Measurements from ENCODE around the gene CERS6.

The CERS6 gene

GRCh38 chr2:168528469-168528868 lies 72.4 kb downstream of the CERS6 start:
- no peak for DNase-seq (ENCODE audit: low read depth in 2 of 3, low spot score in 1 of 3)

- DNase-seq (ENCODE audit: low read depth in 2 of 3, low spot score in 1 of 3) = no peak
Observed at GRCh38 chr2:168529054-168529833, 73.2 kb downstream of the CERS6 start.

- DNase-seq (ENCODE audit: low read depth in 2 of 3, low spot score in 1 of 3) = no peak
Observed at GRCh38 chr2:168529900-168530561, 74.0 kb downstream of the CERS6 start.

DNA sequence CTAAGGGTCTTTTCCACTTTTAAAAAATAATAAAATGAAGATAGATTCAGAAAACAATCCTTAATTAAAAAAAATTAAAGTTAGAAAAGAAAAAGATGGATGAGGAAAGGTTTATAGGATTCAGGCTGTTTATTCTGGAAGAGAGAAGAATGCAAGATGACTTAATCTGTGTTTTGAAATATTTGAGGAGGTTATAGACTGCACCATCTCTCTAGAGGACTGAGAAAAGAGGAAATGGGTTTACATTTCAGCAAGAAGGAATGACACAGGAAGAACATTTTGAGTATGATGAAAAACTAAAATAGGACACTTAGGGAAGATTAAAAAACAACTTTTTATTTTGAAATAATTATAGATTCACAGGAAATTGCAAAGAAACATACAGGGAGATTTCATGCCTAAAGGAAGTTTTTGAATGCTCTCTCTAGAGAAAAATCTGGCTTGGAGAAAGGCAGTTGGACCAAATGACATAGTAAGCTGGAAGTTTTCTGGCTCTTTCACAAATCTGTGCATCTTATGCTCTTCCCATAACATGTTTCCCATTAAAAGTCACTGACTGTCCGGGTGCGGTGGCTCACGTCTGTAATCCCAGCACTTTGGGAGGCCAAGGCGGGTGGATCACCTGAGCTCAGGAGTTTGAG lies 75.0 kb downstream of the CERS6 start:
- DNase-seq (ENCODE audit: low read depth in 2 of 3, low spot score in 1 of 3) = no peak

DNA sequence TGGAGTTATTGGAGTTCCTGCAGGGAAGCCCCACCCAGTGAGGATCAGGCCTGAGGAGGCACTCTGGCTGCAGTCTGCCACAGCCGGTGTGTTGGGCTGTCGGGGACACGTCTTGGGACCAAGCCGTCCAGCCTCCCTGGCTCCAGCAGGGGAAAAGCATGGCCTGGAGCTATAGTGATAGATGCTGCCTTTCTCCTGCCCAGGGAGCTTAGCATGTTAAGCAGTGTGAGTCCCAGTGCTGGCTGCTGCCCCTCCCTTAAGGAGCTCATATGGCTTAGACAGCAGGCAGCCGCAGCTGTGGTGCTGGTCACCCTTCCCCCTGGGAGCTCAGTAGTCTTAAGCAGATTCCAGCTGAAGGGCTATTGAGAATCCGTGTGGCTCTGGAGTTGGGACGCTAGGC lies 78.9 kb downstream of the CERS6 start:
- DNase-seq (ENCODE audit: low read depth in 2 of 3, low spot score in 1 of 3) = no peak

DNA sequence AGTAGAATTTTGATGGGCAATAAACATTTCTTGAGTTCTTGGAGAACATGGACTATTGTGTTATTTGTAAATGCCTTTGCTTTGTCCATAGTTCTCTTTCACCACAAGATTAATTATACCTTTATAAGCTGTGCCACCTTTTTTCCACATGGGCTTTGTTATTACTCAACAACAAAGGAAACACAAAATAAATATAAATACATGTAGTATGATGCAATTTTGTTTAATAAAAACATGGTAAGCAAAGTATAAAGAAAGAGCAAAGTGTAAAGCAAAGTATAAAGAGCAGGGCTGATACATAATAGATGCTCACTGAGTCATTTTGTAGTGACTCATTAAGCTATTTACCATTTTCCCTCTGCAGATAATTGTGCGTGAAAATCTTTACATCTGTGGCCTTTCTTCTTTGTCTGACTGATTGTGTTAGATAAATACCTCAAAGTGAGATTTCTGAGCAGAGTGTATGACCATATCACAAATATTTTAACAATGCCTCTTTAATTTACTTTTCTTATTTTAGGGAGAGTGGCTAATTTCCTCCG lies 80.9 kb downstream of the CERS6 start:
- no peak for DNase-seq (ENCODE audit: low read depth in 2 of 3, low spot score in 1 of 3)

DNA sequence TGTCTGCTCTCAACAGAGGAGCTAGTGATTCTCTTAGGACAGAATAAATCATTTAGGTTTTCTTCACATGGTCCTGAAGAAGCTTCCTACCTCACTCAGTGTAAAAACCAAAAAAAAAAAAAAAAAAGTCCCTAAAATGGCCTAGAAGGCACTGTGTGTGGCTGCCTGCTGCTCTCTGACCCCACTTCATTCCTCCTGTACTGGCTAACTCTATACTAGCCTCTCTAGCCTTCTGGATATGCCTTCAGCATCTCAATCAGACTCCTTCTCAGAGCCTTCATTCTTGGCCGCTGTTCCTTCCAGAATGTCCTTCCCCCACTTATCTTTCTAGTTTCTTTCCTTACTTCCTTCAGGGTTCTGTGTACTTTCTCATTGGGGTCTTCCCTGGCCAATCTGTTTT lies 82.1 kb downstream of the CERS6 start:
- no peak for DNase-seq (ENCODE audit: low read depth in 2 of 3, low spot score in 1 of 3)

GRCh38 chr2:168538534-168538933 lies 82.5 kb downstream of the CERS6 start:
- no peak for DNase-seq (ENCODE audit: low read depth in 2 of 3, low spot score in 1 of 3)

DNA sequence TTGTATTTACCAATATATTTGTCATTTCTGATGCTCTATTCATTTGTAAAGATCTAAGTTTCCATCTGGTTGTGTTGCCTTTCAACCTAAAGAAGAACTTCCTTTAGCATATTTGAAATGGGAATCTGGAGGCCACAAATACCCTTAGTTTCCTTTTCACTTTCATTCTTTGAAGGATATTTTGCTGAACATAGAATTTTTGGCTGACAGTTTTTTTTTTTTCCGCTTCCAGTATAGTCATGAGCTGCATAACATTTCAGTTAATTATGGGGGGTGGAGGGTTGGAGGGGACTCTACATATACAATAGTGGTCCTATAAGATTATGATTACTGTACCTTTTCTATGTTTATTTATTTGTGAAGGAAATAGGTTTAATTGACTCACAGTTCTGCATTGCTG lies 83.9 kb downstream of the CERS6 start:
- DNase-seq (ENCODE audit: low read depth in 2 of 3, low spot score in 1 of 3) = no peak

DNA sequence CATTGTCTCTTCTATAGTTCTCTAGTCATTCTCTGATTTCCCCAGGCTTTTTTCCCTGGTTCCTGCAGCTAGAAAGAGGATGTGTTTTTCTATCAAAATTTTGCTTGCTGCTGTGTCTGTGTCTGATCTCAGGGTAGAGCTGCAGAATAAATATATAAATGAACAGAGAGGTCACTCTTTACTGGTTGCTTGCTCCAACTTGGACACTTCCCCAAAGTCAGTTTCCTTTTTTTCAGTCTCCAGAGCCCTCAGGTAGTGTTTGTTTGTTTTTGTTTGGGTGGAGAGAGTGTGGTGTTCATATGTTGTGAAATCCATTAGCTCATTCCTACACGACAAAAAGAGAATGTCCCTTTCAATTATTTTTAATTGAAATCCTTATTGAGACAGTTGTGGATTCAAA lies 85.8 kb downstream of the CERS6 start:
- DNase-seq (ENCODE audit: low read depth in 2 of 3, low spot score in 1 of 3) = no peak

GRCh38 chr2:168543037-168543436 lies 87.0 kb downstream of the CERS6 start:
- DNase-seq (ENCODE audit: low read depth in 2 of 3, low spot score in 1 of 3) = no peak

- DNase-seq (ENCODE audit: low read depth in 2 of 3, low spot score in 1 of 3) = no peak
Observed at GRCh38 chr2:168543935-168544334, 87.9 kb downstream of the CERS6 start.

- DNase-seq (ENCODE audit: low read depth in 2 of 3, low spot score in 1 of 3) = no peak
Observed at GRCh38 chr2:168545439-168546082, 89.5 kb downstream of the CERS6 start.

DNA sequence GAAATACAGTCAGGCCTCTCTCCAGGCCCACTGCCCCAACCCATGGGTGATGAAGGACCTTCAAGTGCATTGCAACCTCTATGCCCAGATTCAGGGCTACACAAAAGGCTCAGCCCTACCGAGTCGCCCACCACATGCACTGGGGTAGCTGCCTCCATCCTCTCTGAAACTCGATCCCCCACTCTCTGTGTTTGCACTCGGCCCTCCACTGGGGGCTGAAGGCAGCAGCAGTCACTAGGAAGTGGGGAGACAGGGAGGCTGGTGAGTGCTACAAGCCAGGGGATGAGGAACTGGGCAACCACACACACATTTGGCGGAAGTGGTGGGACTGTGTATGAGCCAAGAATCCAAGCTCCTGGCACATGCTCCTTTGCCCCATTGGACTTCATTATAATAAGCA lies 94.6 kb downstream of the CERS6 start:
- no peak for DNase-seq (ENCODE audit: low read depth in 2 of 3, low spot score in 1 of 3)

DNA sequence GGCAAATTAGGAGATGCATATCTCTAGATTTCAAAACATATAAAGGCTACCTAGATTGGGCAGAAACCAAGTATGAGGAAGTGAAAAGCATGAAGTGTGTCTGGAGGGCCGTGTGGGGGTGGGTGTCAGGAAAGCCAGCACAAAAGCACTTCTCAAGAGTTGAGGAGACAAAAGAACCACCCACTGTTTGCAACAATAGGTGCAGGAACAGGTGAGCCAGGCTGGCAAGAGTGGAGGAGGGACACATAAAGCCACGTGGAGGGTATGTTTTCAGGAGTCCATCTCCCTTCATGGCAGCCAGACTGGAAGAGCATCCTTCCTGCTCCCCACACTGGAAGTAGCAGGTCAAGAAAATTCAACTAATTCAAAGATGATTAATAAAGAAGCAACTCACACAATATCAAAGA lies 96.4 kb downstream of the CERS6 start:
- DNase-seq (ENCODE audit: low read depth in 2 of 3, low spot score in 1 of 3) = no peak

GRCh38 chr2:168555283-168555682 lies 99.2 kb downstream of the CERS6 start:
- DNase-seq (ENCODE audit: low read depth in 2 of 3, low spot score in 1 of 3) = no peak

DNA sequence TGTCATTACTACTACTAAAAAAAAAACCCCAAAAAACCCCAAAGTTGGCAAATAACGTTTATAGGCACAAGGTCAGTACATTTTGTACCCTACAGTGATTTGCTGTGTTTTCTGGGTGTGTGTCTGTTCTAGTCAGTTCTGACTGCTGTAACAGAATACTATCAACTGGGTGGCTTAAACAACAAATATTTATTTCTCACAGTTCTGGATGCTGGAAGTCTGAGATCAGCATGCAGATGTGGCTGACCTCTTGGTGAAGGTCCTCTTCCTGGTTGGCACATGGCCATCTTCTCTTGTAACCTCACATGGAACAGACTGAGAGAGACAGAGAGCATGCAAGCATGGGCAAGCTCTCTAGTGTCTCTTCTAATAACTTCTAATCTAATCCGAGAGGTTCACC lies 103.1 kb downstream of the CERS6 start:
- no peak for DNase-seq (ENCODE audit: low read depth in 2 of 3, low spot score in 1 of 3)

DNA sequence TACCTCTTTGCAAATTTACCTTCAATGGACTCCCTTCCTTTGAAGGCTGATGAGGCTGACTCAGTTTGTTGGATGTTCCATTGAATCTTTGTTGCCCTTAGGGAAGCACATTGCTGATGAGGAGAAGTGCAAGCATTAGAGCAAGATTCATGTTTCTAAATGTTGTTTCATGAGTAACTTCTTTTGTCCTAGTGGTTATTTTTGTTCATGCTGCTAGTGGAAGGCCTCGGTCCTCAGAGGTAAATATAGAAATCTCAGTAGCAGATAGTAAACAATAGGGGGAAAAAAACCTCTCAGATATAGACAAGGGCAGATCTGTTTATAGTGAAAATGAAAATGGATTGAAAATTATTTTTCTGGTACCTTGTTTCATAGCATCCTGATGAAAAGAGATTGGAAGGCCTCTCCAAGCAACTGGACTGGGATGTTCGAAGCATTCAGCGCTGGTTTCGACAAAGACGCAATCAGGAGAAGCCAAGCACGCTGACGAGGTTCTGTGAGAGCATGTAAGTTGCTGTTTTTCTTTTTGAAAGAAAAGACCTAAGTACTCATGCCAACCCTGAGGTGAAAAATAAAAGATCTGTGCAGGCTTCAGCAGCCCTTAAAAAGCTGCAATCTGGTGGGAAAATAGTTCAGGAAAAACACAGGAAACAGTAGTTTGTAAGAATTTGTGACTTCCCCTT lies 104.9 kb downstream of the CERS6 start:
- DNase-seq (ENCODE audit: low read depth in 2 of 3, low spot score in 1 of 3) = no peak

GRCh38 chr2:168561991-168562390 lies 105.9 kb downstream of the CERS6 start:
- no peak for DNase-seq (ENCODE audit: low read depth in 2 of 3, low spot score in 1 of 3)

GRCh38 chr2:168562971-168563370 lies 106.9 kb downstream of the CERS6 start:
- DNase-seq (ENCODE audit: low read depth in 2 of 3, low spot score in 1 of 3) = no peak

DNA sequence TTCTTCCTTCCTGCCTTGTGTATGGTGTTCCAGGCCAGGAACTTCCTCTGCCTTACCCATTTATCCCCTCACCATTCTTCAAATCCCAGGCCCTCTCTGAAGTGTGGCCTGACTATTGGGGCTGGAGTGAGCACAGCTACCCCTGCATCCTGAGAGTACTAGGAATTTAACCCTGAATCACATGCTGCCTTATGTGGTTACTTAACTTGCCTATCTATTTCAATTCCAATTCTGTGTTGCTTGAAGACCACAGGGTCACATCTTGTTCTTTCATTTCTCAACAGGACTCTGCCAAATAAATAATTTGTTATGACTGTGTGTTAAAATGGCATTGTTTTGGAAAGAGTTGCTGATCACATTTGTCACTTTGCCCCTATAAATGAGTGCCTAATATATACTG lies 108.6 kb downstream of the CERS6 start:
- DNase-seq (ENCODE audit: low read depth in 2 of 3, low spot score in 1 of 3) = no peak
